ENCODE measurements around the gene CENPB. TPM values are rescaled to one million over a fixed set of nuclear protein-coding genes. Genes with fewer than 3 reads are reported as not detected.
A peak's percentile ranks its signal among the peaks of the same experiment; 100 is the strongest.

The CENPB gene
- total RNA-seq, 2 donors from 2014 or later: 43.0 to 50.7 TPM

DNA sequence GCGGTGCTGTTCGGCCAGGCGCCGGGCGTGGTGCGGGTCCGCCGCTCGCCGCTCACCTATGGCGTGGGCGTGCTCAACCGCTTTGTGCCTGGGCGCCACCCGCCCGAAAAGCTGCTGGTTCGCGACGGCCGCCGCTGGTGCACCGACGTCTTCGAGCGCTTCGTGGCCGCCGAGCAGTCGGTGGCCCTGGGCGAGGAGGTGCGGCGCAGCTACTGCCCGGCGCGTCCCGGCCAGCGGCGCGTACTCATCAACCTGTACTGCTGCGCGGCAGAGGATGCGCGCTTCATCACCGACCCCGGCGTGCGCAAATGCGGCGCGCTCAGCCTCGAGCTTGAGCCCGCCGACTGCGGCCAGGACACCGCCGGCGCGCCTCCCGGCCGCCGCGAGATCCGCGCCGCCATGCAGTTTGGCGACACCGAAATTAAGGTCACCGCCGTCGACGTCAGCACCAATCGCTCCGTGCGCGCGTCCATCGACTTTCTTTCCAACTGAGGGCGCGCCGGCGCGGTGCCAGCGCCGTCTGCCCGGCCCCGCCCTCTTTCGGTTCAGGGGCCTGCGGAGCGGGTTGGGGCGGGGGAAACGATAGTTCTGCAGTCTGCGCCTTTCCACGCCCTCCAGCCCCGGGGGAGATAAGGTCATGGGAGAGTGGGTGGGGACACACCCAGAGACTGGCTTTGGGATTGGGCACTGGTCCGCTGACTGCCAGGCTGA is 34.7 kb downstream of the CENPB start:
- no peaks in the 10 kb centered on the region for H3K36me3 Mint-ChIP-seq (ENCODE audit: low read depth)
- no peak overlapping the region for H3K27ac ChIP-seq (ENCODE audit: low read depth, low read length)
- H3K27ac Mint-ChIP-seq: no peak overlapping the region
- no peaks in the 10 kb centered on the region for H3K4me1 ChIP-seq (ENCODE audit: control insufficient read depth, insufficient read depth, low read length)
- H3K27me3 ChIP-seq (ENCODE audit: control insufficient read depth, insufficient read depth, low read length, poor library complexity, severe bottlenecking): peaks cover 59% of the 10 kb centered on the region
- H3K27me3 Mint-ChIP-seq (ENCODE audit: insufficient read depth): peaks cover 61% of the 10 kb centered on the region
- no peak overlapping the region for H3K9ac ChIP-seq (ENCODE audit: extremely low read depth, low read length, poor library complexity, severe bottlenecking)
- H3K4me3 Mint-ChIP-seq: peak overlapping the region; percentile 37
- TF ChIP-seq, protein P1, sequence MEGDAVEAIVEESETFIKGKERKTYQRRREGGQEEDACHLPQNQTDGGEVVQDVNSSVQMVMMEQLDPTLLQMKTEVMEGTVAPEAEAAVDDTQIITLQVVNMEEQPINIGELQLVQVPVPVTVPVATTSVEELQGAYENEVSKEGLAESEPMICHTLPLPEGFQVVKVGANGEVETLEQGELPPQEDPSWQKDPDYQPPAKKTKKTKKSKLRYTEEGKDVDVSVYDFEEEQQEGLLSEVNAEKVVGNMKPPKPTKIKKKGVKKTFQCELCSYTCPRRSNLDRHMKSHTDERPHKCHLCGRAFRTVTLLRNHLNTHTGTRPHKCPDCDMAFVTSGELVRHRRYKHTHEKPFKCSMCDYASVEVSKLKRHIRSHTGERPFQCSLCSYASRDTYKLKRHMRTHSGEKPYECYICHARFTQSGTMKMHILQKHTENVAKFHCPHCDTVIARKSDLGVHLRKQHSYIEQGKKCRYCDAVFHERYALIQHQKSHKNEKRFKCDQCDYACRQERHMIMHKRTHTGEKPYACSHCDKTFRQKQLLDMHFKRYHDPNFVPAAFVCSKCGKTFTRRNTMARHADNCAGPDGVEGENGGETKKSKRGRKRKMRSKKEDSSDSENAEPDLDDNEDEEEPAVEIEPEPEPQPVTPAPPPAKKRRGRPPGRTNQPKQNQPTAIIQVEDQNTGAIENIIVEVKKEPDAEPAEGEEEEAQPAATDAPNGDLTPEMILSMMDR (conservative IDR thresholded peaks at IDR 0.05): no peak
- H3K9me3 ChIP-seq (ENCODE audit: control insufficient read depth, low read length): no peaks in the 10 kb centered on the region
- peak overlapping the region; percentile 75 for H3K4me3 ChIP-seq (ENCODE audit: low read length)
- DNase-seq: peak; percentile 92
- no peaks in the 10 kb centered on the region for H3K9me3 Mint-ChIP-seq
- no peaks in the 10 kb centered on the region for H3K36me3 ChIP-seq (ENCODE audit: control insufficient read depth, insufficient read depth, low read length)
- WGBS, 2 experiments (ENCODE audit: insufficient coverage in 1 of 2, insufficient read length in 1 of 2): 6 to 9% methylated on average over 25 to 95 of the region's 95 CpGs
- peaks cover 4% of the 10 kb centered on the region for H3K4me1 Mint-ChIP-seq

DNA sequence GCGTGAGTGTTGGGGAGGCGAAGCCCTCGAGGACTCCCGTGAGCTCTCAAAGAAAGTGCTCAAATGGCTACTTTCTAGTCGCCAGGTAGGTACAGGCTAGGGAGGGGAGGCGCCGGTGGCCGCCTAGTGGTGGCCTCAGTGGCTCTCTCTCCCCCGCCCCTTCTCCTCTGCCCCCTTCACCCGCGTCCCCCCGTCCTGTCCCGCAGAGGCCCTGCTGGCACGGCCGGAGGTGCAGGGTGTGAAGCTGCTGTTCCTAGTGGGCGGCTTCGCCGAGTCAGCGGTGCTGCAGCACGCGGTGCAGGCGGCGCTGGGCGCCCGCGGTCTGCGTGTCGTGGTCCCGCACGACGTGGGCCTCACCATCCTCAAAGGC is 35.2 kb downstream of the CENPB start:
- peak; percentile 74 for DNase-seq

DNA sequence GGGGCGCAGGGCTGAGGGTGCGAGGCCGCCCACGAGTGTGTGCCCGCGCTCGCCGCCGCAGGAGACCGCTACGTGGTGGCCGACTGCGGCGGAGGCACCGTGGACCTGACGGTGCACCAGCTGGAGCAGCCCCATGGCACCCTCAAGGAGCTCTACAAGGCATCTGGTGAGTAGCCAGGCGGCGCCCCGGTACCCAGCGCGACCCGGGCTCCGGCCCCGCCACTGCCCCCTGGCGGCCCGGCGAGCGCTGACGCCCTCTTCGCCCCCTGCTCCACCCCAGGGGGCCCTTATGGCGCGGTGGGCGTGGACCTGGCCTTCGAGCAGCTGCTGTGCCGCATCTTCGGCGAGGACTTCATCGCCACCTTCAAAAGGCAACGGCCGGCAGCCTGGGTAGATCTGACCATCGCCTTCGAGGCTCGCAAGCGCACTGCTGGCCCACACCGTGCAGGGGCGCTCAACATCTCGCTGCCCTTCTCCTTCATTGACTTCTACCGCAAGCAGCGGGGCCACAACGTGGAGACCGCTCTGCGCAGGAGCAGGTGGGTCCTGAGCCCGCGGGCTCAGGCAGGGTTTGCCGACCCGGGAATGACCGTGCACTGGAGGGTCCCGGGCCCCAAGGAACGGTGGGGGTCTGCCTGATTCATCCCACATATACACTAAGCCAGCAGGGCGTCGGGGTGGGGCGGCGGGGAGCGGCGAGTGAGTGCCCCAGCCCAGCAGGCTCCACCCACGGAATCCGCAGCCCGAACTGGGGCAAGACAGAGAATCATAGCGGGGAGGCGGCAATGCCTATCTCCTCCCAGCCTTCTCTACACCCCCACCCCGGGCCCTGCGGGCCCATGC is 36.6 kb downstream of the CENPB start:
- Mint-ChIP-seq H3K4me1 (peaks cover 4% of the 10 kb centered on the region), H3K4me3 (peak overlapping the region; percentile 37), H3K36me3 (ENCODE audit: low read depth) (no peaks in the 10 kb centered on the region), H3K27me3 (ENCODE audit: insufficient read depth) (peaks cover 78% of the 10 kb centered on the region), H3K9me3 (no peaks in the 10 kb centered on the region), H3K27ac (no peak overlapping the region)
- peak; percentile 93 for DNase-seq
- H3K27me3 ChIP-seq (ENCODE audit: control insufficient read depth, insufficient read depth, low read length, poor library complexity, severe bottlenecking): peaks cover 59% of the 10 kb centered on the region
- H3K27ac ChIP-seq (ENCODE audit: low read depth, low read length): no peak overlapping the region
- H3K9ac ChIP-seq (ENCODE audit: extremely low read depth, low read length, poor library complexity, severe bottlenecking): no peak overlapping the region
- no peaks in the 10 kb centered on the region for H3K36me3 ChIP-seq (ENCODE audit: control insufficient read depth, insufficient read depth, low read length)
- H3K4me3 ChIP-seq (ENCODE audit: low read length): no peak overlapping the region
- WGBS, 2 experiments (ENCODE audit: insufficient coverage in 1 of 2, insufficient read length in 1 of 2): 23 to 35% methylated on average over 26 to 72 of the region's 72 CpGs
- no peaks in the 10 kb centered on the region for H3K9me3 ChIP-seq (ENCODE audit: control insufficient read depth, low read length)
- TF ChIP-seq, protein P1 (conservative IDR thresholded peaks at IDR 0.05): peak; percentile 98
- H3K4me1 ChIP-seq (ENCODE audit: control insufficient read depth, insufficient read depth, low read length): no peaks in the 10 kb centered on the region

More for the DNA sequence above, 35.2 kb downstream of the CENPB start:
- Histone ChIP-seq H3K27me3 (ENCODE audit: control insufficient read depth, insufficient read depth, low read length, poor library complexity, severe bottlenecking) (peaks cover 59% of the 10 kb centered on the region), H3K9ac (ENCODE audit: extremely low read depth, low read length, poor library complexity, severe bottlenecking) (no peak overlapping the region), H3K9me3 (ENCODE audit: control insufficient read depth, low read length) (no peaks in the 10 kb centered on the region), H3K27ac (ENCODE audit: low read depth, low read length) (no peak overlapping the region), H3K36me3 (ENCODE audit: control insufficient read depth, insufficient read depth, low read length) (no peaks in the 10 kb centered on the region), H3K4me1 (ENCODE audit: control insufficient read depth, insufficient read depth, low read length) (no peaks in the 10 kb centered on the region), H3K4me3 (ENCODE audit: low read length) (peak overlapping the region; percentile 75)
- TF ChIP-seq, protein P1 (conservative IDR thresholded peaks at IDR 0.05): peak; percentile 71
- H3K9me3 Mint-ChIP-seq: no peaks in the 10 kb centered on the region
- H3K4me1 Mint-ChIP-seq: peaks cover 4% of the 10 kb centered on the region
- 33 to 44% methylated on average over 17 to 31 of the region's 31 CpGs for WGBS, 2 experiments (ENCODE audit: insufficient coverage in 1 of 2, insufficient read length in 1 of 2)
- peaks cover 66% of the 10 kb centered on the region for H3K27me3 Mint-ChIP-seq (ENCODE audit: insufficient read depth)
- H3K27ac Mint-ChIP-seq: no peak overlapping the region
- H3K4me3 Mint-ChIP-seq: no peak overlapping the region
- no peaks in the 10 kb centered on the region for H3K36me3 Mint-ChIP-seq (ENCODE audit: low read depth)
